Neural cell (in vitro differentiated cells): ENCODE measurements around the gene SLC12A5. TPM values are rescaled to one million over a fixed set of nuclear protein-coding genes. Genes with fewer than 3 reads are reported as not detected.

ENCODE experiments used
- H2AFZ ChIP-seq: fragments of 200-600, 300-800 bp; sonication (generic), shearing (Covaris generic); 2 replicates; pipeline ENCODE4 v1.6.0; 2014; ENCODE audit warnings: low read depth, mild to moderate bottlenecking, antibody characterized with exemption, low read length, moderate library complexity
- H3F3A ChIP-seq: fragments of 200-600 bp; shearing (Covaris generic); 2 replicates; pipeline ENCODE4 v1.6.1; 2016; ENCODE audit warnings: mild to moderate bottlenecking, moderate library complexity, mixed read lengths, antibody characterized with exemption, low read length; ENCODE audit not compliant: insufficient read depth, poor library complexity, severe bottlenecking
- H3K27ac ChIP-seq: fragments of 200-600, 300-800 bp; sonication (generic), shearing (Covaris generic); 2 replicates; pipeline ENCODE4 v1.5.1; 2014; ENCODE audit warnings: mild to moderate bottlenecking, low read length, moderate library complexity
- H3K27me3 ChIP-seq: fragments of 300-800, 200-600 bp; sonication (generic), shearing (Covaris generic); 2 replicates; pipeline ENCODE4 v1.6.0; 2014; ENCODE audit warnings: mild to moderate bottlenecking, low read depth, low read length, moderate library complexity; ENCODE audit not compliant: insufficient read depth
- H3K36me3 ChIP-seq: fragments of 300-800, 200-600 bp; sonication (generic), shearing (Covaris generic); 2 replicates; pipeline ENCODE4 v1.5.1; 2014; ENCODE audit warnings: mild to moderate bottlenecking, antibody characterized with exemption, low read length, moderate library complexity; ENCODE audit not compliant: insufficient read depth
- H3K4me2 ChIP-seq: fragments of 300-800, 200-600 bp; sonication (generic), shearing (Covaris generic); 2 replicates; pipeline ENCODE4 v1.6.0; 2014; ENCODE audit warnings: mild to moderate bottlenecking, low read length
- H3K4me3 ChIP-seq: fragments of 300-800, 200-600 bp; sonication (generic), shearing (Covaris generic); 2 replicates; pipeline ENCODE4 v1.5.1; 2014; ENCODE audit warnings: mild to moderate bottlenecking, low read length, moderate library complexity
- H3K79me2 ChIP-seq: fragments of 200-600 bp; shearing (Covaris generic); replicated peaks from 2 replicates; pipeline ENCODE4 v1.6.0; 2014; ENCODE audit warnings: mild to moderate bottlenecking, low read length, moderate library complexity; ENCODE audit not compliant: insufficient read depth
- H3K9ac ChIP-seq: fragments of 300-800, 200-600 bp; sonication (generic), shearing (Covaris generic); 2 replicates; pipeline ENCODE4 v1.6.1; 2016; ENCODE audit warnings: mild to moderate bottlenecking, low read length, mixed read lengths
- H3K9me2 ChIP-seq: fragments of 200-600 bp; shearing (Covaris generic); 2 replicates; pipeline ENCODE4 v1.6.1; 2016; ENCODE audit warnings: mild to moderate bottlenecking, low read length, mixed read lengths; ENCODE audit not compliant: insufficient read depth
- H3K9me3 ChIP-seq: fragments of 200-600, 300-800 bp; sonication (generic), shearing (Covaris generic); 2 replicates; pipeline ENCODE4 v1.6.1; 2016; ENCODE audit warnings: mild to moderate bottlenecking, mixed run types, low read length, moderate library complexity, mixed read lengths
- H4K20me1 ChIP-seq: fragments of 200-600 bp; shearing (Covaris generic); 2 replicates; pipeline ENCODE4 v1.6.1; 2016; ENCODE audit warnings: mild to moderate bottlenecking, mixed run types; ENCODE audit not compliant: insufficient read depth
- EP300 ChIP-seq: fragments of 450-650 bp; conservative IDR thresholded peaks from 2 replicates; pipeline ENCODE4 v1.6.1; 2014; ENCODE audit warnings: antibody characterized with exemption, mild to moderate bottlenecking, moderate library complexity; ENCODE audit not compliant: poor library complexity, severe bottlenecking
- EZH2 ChIP-seq: fragments of 200-600, 300-800 bp; shearing (Covaris generic), sonication (generic); IDR thresholded peaks from 2 replicates; pipeline ENCODE4 v1.6.1; 2014; ENCODE audit warnings: antibody characterized with exemption, low read length, borderline replicate concordance, mild to moderate bottlenecking; ENCODE audit not compliant: insufficient read depth, poor library complexity, severe bottlenecking
- MXI1 ChIP-seq: fragments of 450-650 bp; conservative IDR thresholded peaks from 2 replicates; pipeline ENCODE4 v1.6.1; 2014; ENCODE audit warnings: antibody characterized with exemption, mild to moderate bottlenecking; ENCODE audit not compliant: poor library complexity, severe bottlenecking
- POLR2AphosphoS5 ChIP-seq: IDR thresholded peaks from 2 replicates; pipeline ENCODE4 v1.6.1; 2012
- RAD21 ChIP-seq: fragments of 450-650 bp; conservative IDR thresholded peaks from 2 replicates; pipeline ENCODE4 v1.6.1; 2014; ENCODE audit warnings: antibody characterized with exemption, mild to moderate bottlenecking, moderate library complexity
- SMC3 ChIP-seq: fragments of 450-650 bp; conservative IDR thresholded peaks from 2 replicates; pipeline ENCODE4 v1.6.1; 2014; ENCODE audit warnings: antibody characterized with exemption, mild to moderate bottlenecking, moderate library complexity; ENCODE audit not compliant: poor library complexity
- TAF1 ChIP-seq: IDR thresholded peaks from 2 replicates; pipeline ENCODE4 v1.6.1; 2012; ENCODE audit warnings: low read depth
- polyA plus RNA-seq: library from polyadenylated mRNA; depleted of rRNA; stranded (reverse); fragments of >200 nt; gene quantifications from 2 replicates; pipeline ENCODE4 v1.2.3, GENCODE V29; 2014
- TF ChIP-seq, protein P1 (sequence below): IDR thresholded peaks from 2 replicates; pipeline ENCODE4 v1.6.1; 2012; ENCODE audit warnings: borderline replicate concordance
- TF ChIP-seq, protein P2 (sequence below): fragments of 450-650 bp; IDR thresholded peaks from 2 replicates; pipeline ENCODE4 v1.5.1; 2014; ENCODE audit warnings: antibody characterized with exemption, mild to moderate bottlenecking, moderate library complexity; ENCODE audit not compliant: poor library complexity, severe bottlenecking

The SLC12A5 gene
- polyA plus RNA-seq, 1 donor from 2014 or later: 53.1 TPM

- H3K9me2 ChIP-seq: no peaks in the 10 kb centered on the region
- no peak overlapping the region for H3K4me2 ChIP-seq
- H3K9ac ChIP-seq: no peak overlapping the region
- no peaks in the 10 kb centered on the region for H3K79me2 ChIP-seq
- TF ChIP-seq RAD21 (peak; percentile 48), TAF1 (no peak), EZH2 (no peak), SMC3 (peak; percentile 61), POLR2AphosphoS5 (no peak), EP300 (no peak)
- TF ChIP-seq, protein P1, sequence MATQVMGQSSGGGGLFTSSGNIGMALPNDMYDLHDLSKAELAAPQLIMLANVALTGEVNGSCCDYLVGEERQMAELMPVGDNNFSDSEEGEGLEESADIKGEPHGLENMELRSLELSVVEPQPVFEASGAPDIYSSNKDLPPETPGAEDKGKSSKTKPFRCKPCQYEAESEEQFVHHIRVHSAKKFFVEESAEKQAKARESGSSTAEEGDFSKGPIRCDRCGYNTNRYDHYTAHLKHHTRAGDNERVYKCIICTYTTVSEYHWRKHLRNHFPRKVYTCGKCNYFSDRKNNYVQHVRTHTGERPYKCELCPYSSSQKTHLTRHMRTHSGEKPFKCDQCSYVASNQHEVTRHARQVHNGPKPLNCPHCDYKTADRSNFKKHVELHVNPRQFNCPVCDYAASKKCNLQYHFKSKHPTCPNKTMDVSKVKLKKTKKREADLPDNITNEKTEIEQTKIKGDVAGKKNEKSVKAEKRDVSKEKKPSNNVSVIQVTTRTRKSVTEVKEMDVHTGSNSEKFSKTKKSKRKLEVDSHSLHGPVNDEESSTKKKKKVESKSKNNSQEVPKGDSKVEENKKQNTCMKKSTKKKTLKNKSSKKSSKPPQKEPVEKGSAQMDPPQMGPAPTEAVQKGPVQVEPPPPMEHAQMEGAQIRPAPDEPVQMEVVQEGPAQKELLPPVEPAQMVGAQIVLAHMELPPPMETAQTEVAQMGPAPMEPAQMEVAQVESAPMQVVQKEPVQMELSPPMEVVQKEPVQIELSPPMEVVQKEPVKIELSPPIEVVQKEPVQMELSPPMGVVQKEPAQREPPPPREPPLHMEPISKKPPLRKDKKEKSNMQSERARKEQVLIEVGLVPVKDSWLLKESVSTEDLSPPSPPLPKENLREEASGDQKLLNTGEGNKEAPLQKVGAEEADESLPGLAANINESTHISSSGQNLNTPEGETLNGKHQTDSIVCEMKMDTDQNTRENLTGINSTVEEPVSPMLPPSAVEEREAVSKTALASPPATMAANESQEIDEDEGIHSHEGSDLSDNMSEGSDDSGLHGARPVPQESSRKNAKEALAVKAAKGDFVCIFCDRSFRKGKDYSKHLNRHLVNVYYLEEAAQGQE: no peak
- TF ChIP-seq, protein P2, sequence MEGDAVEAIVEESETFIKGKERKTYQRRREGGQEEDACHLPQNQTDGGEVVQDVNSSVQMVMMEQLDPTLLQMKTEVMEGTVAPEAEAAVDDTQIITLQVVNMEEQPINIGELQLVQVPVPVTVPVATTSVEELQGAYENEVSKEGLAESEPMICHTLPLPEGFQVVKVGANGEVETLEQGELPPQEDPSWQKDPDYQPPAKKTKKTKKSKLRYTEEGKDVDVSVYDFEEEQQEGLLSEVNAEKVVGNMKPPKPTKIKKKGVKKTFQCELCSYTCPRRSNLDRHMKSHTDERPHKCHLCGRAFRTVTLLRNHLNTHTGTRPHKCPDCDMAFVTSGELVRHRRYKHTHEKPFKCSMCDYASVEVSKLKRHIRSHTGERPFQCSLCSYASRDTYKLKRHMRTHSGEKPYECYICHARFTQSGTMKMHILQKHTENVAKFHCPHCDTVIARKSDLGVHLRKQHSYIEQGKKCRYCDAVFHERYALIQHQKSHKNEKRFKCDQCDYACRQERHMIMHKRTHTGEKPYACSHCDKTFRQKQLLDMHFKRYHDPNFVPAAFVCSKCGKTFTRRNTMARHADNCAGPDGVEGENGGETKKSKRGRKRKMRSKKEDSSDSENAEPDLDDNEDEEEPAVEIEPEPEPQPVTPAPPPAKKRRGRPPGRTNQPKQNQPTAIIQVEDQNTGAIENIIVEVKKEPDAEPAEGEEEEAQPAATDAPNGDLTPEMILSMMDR: peak; percentile 61
- H2AFZ ChIP-seq: no peak overlapping the region
- no peaks in the 10 kb centered on the region for H3F3A ChIP-seq
- H3K36me3 ChIP-seq: peaks cover 8% of the 10 kb centered on the region
- no peak overlapping the region for H3K4me3 ChIP-seq
- H3K27me3 ChIP-seq: peaks cover 15% of the 10 kb centered on the region
- no peaks in the 10 kb centered on the region for H3K9me3 ChIP-seq
- no peaks in the 10 kb centered on the region for H4K20me1 ChIP-seq
- H3K27ac ChIP-seq: no peak overlapping the region
Observed at GRCh38 chr20:46057856-46058598, 29.0 kb downstream of the SLC12A5 start.

DNA sequence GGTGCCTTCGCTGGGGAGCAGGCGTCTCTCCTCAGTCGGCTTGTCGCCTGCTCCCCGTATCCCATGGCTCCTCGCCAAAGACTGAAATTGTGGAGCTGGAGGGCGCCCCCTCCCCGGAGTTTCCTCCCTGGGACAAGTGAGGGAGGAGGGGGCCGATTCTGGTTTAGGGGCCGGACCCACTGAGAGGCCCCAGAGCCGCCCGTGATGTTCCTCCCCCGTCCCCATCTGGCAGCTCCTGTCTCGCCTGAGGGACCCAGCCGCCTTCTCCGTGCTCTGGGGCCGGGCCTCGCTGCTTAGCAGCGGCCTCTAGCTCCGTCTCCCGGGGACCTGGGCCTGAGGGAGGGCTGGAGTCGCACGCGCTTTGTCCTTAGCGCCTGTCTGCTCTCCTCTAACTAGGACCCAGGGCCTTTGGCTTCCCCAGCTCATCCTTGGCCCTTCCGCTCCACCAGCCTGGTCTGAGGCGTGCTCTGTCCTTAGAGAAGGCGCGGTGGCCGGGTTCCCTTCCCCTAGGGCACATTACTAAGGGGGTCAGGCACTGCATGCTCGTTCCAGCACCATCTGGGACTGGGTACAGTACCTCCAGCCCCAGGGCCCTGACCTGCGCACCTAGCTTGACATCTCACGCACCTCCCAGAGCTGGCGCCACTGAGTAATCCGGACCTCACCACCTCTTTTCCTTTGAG is 29.7 kb downstream of the SLC12A5 start:
- Histone ChIP-seq H3K79me2 (no peaks in the 10 kb centered on the region), H3K4me3 (no peak overlapping the region), H3K36me3 (peaks cover 8% of the 10 kb centered on the region), H2AFZ (no peak overlapping the region), H3K9me3 (no peaks in the 10 kb centered on the region), H3K9me2 (no peaks in the 10 kb centered on the region), H3K27ac (no peak overlapping the region), H3F3A (no peaks in the 10 kb centered on the region), H3K4me2 (no peak overlapping the region), H3K27me3 (peaks cover 15% of the 10 kb centered on the region), H4K20me1 (no peaks in the 10 kb centered on the region), H3K9ac (peak overlapping the region; percentile 16)
- TF ChIP-seq SMC3 (no peak), MXI1 (no peak), POLR2AphosphoS5 (no peak), EZH2 (no peak), RAD21 (no peak), TAF1 (no peak)
- TF ChIP-seq, protein P2: peak; percentile 9
